HuH-7.5 (cell line): ENCODE data around the gene HACE1.
A peak's percentile ranks its signal among the peaks of the same experiment; 100 is the strongest.
"Not testable (repeated sequence)": the region's sequence is repeated elsewhere in the genome, so short reads cannot be mapped to it uniquely, and the experiment has no call there.

Source experiments
- DNase-seq: peaks from one replicate; pipeline ENCODE4 v3.0.0; 2011; ENCODE audit warnings: low spot score

Gene HACE1, protein sequence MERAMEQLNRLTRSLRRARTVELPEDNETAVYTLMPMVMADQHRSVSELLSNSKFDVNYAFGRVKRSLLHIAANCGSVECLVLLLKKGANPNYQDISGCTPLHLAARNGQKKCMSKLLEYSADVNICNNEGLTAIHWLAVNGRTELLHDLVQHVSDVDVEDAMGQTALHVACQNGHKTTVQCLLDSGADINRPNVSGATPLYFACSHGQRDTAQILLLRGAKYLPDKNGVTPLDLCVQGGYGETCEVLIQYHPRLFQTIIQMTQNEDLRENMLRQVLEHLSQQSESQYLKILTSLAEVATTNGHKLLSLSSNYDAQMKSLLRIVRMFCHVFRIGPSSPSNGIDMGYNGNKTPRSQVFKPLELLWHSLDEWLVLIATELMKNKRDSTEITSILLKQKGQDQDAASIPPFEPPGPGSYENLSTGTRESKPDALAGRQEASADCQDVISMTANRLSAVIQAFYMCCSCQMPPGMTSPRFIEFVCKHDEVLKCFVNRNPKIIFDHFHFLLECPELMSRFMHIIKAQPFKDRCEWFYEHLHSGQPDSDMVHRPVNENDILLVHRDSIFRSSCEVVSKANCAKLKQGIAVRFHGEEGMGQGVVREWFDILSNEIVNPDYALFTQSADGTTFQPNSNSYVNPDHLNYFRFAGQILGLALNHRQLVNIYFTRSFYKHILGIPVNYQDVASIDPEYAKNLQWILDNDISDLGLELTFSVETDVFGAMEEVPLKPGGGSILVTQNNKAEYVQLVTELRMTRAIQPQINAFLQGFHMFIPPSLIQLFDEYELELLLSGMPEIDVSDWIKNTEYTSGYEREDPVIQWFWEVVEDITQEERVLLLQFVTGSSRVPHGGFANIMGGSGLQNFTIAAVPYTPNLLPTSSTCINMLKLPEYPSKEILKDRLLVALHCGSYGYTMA

DNA sequence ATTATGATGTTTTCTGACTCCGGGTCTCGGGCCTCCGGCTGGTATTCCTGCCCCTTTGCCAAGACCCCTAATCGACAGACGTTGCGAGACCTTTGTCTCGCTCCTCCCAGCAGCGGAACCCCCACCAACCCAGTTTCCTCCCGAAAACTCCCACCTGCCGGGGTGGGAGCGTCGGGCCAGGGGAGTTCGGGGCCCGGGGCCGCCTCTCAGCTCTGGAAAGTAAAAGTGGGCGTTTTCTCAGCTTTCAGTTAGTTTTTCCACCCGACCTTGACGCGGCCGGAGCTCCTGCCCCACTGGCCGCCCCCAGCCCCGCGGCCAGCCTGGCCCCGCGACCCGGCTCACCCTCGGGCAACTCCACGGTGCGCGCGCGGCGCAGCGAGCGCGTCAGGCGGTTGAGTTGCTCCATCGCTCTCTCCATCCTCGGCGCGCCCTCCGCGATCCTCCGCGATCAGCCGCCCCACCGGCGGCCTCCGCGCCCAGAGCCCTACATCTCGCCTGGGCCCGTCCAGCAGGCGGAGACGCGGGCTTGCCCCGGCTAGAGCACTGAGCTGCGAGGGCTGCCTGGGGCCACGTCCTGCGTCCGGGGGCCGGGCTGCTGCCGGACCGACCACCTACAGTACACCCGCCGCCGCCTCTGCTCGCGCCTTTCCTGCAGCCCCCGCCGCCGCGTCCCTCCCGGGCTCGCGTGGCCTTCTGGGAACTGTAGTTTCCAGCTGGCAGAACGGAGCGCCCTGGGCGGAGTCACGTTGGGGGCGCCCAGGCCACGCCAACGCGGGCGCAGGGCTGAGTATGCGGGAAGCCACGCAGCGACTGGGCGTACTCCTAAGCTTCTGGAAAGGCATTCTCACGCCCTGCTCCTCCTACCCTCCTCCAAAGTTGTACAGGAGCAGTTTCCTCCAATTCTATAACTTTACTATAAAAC is at the start of gene HACE1:
Gene HACE1 (minus strand): TSS at position 695 of the 922 bp plus-strand sequence. CDS start 277 bp downstream, at position 418.
- DNase-seq: peak; percentile 84

DNA sequence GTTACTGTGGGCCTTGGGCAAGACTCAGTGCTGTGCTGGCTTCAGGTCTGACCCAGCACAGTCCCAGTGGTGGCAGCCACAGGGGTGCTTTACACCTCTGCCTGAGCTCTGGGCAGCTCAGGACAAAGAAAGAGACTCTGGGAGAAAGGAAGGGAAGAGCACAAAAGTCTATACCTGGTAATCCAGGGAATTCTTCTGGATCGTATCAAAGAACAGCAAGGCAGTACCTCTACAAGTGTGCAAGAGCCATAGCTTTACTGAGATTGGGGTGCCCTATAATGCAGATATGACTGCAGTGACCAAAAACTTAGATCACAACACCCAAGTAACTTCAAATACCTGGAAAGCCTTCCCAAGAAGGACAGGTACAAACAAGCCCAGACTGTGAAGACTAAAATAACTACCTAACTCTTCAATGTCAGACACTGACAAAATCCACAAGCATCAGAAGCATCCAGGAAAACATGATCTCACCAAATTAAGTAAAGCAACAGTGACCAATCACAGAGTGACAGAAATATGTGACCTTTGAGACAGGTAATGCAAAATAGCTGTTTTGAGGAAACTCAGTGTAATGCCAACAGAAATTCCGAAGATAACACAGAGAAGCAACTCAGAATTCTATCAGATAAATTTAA is 49.3 kb upstream of the HACE1 start:
- no peak for DNase-seq

DNA sequence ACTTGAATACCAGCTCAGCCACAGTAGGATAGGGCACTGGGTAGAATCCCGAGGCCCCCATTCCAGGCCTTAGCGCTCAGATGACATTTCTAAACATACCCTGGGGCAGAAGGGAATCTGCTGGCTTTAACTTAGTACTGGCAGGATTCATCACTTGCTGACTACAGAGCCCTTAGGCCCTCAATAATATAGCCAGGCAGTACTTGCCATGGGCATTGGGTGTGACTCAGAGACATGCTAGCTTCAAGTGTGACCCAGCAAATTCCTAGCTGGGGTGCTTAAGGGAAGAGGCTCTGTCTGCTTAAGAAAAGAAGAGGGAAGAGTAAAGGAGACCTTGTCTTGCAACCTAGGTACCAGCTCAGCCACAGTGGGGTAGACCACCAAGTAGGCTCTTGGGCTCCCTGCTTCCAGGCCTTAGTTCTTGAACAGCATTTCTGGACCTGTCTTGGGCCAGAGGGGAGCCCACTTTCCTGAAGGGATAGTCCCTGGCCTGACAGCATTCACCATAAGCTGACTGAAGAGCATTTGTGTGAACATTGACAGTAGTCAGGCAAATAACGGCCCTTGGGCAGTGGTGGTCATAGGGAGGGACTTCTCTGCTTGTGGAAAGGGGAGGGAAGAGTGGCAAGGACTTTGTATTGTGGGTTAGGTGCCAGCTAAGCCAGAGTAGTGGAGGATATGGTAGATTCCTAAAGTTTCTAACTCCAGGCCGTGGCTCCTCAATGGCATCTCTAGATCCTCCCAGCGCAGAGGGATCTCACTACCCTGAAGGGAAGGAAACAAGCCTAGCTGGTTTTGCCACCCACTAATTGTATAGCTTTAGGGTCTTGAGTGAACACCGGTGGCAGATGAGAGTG is 48.5 kb upstream of the HACE1 start:
- DNase-seq: no peak

DNA sequence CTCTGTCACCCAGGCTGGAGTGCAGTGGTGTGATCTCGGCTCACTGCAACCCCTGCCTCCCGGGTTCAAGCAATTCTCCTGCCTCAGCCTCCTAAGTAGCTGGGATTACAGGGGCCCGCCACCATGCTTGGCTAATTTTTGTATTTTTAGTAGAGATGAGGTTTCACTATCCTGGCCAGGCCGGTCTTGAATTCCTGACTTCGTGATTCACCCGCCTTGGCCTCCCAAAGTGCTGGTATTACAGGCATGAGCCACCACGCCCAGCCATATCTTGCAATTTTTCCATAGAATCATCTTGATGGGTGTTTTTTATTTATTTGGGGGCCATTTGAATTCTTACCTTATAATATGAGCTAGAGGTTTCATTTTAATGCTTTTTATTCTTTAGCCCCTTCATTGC is 39.2 kb upstream of the HACE1 start:
- not testable (repeated sequence) for DNase-seq

DNA sequence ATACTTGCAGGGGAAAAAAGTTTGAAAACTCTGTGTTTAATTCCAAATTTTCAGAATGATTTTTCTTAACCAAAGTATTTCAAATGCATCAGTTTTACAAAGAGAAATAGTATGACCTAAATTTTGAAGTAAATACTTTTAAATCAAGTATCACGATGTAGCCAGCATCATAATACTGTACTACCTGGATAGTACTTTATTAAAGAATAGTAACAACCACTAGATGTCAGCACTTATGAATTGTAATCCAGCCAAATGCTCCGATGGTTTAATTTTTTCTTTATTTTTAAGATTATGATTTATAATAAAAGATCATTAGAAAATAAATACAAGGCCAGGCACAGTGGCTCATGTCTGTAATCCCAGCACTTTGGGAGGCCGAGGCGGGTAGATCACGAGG is 37.2 kb upstream of the HACE1 start:
- no peak for DNase-seq

DNA sequence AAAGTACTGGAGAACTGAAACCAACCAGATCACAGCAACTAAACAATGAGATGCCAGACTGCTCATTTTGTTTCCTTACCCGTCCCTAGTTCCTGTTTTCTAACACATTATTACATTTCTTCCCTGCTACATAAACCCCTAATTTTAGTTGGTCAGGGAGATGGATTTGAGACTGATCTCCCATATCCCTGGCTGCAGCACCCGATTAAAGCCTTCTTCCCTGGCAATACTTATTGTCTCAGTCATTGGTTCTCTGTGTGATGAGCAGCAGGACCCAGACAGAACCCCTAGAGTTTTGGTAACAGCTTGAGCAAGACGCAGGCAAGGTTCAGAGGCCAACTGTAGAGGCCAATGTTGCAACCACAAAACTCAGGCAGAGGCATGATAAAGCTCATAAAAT is 28.3 kb upstream of the HACE1 start:
- no peak for DNase-seq

DNA sequence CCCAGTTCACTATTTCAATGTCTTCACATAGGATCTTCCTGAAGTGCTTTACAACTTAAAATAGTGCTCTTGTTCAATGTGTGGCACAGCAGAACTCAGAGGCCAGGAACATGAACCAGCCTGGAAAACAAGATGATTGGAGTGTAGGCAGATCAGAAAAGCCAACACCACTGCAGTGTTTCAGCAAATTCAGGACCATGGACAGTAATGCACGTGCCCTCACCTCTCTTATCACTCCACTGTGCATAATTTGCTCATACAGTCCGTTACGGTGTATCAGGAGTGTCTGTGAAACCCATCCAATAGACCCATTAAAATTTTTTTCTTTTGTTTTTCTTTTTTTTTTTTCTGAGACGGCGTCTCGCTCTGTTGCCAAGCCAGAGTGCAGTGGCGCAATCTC is 27.6 kb upstream of the HACE1 start:
- DNase-seq: peak; percentile 15

DNA sequence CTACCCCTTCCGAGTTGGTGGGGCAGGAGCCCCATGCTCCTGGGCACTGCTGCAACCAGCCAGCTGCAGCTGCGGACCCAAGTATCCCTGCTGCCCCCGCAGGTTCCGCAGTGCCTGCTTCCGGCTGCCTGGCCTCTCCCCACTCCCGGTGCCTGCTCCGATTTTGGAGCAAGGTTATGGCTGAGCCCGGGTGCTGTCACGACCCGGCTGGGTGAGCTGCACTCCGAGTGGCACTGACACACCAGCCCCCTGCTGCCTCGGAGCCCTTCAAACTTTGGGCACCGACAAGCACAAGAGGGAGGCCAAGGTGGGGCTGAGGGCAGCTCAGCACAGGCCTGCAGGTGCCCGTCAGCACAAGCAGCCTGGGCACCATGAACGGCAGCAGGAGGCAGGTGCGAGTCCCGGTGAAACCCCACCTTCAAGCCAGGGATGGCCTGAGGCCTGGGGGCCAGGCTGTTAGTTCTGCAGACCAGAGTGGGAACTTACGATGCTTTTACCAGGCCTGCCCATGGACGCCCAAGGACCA is 25.9 kb upstream of the HACE1 start:
- DNase-seq: no peak

DNA sequence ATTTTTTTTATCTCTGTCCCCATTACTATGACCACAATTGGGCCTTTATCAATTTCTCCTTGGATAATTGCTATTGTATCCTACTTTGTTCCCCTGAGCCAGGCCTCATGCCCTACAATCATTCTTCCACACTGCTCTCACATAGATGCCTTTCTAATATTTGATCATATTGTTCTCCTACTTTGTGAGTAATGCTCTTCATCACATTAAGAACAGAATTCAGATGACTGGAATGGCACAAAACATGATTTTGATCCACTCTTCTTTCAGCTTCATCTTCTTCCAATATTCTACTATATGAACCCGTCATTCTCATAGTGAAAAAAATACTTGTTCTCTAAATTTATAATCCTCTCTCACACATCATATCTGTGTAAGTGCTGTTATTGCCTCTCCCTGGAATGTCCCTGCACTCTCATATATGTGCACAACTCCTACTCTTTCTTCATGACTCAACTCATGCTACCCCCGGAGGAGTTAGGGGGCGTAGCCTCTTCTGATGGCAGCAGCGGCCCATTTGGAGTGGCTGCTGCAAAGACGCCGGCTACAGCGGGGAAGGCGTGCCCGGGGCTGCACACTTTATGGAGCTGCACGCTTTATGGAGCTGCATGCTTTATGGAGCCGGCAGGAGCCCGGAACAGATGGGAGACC is 25.3 kb upstream of the HACE1 start:
- DNase-seq: no peak

DNA sequence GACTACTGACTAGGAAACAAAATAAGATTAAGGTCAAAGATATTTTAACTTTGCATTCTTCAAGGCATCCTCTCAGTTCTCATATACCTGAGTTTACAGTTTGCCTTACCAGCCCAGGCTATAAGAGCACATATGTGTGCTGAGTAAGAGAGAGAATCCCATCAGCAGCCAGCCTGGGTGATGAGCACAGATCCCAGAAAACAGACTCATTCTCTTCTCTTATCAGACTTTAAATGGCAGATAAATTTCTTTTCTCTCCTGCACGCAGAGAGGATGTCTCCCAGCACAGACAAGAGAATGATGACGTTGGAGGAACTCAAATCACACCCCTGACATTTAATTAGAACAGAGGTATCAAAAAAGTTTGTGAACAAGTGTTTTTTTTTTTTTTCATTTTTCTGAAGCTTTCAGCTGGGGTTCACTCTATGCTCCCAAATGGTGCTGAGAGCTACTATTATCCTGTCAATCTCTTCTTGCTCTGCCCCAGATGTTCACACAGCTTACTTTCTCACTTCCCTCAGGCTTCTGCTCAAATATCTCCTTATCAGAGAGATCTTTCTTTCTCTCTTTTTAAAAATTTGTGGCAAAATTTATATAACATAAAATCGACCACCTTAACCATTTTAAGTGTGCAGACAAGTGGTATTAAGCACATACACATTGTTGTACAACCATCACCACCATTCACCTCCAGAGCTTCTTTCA is 22.4 kb upstream of the HACE1 start:
- DNase-seq: no peak

DNA sequence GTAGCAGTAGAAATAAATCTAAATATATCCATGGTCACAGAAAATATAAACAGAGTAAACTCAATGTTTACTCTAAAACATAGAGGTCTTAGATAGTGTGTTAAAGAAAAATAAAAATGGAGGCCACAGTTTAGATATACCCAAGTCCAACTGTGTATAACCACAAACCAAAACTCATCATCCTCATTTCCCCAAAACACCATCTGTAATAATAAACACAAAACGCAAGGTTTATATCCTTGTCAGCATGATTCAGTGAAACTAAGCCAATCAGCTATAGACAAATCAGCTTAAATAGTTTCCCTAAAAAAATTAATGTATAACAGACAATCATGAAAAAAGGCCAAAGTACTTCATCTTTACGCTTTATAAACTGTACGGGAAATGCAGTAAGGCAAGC is 2.7 kb upstream of the HACE1 start:
- no peak for DNase-seq

DNA sequence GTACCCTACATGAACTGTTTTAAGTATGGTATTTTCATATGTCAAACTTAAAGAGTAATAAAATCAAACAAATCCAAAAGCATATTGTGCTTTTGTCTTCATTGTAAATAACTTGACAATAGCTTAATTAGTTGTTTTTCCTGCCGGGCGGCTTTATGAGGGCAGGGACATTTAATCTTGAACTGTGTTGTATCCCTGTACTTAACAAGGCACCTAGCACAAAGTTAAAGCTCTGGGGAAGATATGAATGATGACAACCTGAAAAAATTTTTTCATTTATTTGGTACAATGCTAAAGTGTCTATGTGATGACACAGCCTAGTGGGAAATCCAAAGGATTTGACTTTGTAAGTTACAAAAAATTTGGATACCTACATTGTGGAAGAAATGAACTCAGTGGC is 502 bp upstream of the HACE1 start:
- no peak for DNase-seq

DNA sequence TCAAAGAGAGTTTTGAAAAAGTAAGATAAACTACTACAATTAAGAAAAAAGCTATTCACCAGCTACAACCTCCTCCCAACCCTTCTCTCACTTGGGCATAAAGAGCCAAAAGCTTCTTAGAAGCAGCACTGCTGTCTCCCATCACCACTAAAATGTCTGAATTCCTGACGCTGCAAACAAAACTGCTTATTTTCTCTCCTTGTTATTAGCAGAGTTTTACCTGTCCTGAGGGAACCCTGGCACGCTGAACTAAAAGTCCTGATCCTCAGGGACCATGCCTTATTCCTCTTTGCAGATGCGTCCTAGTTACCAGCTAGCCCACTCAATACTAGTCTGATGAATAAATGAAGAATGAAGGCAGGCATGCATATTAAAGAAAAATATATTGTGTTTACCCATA is 1.1 kb downstream of the HACE1 start:
- DNase-seq: peak; percentile 20

DNA sequence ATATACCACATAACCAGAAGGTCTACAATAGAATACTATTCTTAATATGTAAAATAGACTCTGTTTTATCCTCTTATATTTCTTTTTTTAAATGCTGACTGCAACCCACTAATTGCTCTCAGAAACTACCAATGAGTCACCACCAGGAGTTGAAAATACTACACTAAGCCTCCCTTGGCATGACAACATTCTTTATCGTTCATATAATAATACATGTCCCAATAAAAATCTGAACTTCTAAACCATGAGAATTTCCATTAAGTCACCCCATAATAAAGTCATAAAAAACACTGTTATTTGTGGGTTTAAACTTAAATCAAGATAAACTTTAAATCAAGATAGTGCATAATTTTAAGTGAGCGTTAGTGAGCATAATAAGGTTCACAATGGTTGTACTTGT is 4.2 kb downstream of the HACE1 start:
- DNase-seq: no peak

DNA sequence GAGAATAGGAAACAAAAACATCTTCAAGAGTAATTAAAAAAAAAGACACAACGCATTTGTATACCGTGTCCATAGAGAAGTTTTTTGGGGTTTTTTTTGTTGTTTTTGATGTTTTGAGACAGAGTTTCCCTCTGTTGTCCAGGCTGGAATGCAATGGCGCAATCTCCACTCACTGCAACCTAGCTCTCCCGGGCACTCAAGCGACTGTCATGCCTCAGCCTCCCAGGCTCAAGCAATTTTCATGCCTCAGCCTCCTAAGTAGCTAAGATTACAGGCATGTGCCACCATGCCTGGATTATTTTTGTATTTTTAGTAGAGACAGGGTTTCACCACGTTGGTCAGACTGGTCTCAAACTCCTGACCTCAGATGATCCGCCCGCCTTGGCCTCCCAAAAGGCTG is 12.0 kb downstream of the HACE1 start:
- DNase-seq: not testable (repeated sequence)

DNA sequence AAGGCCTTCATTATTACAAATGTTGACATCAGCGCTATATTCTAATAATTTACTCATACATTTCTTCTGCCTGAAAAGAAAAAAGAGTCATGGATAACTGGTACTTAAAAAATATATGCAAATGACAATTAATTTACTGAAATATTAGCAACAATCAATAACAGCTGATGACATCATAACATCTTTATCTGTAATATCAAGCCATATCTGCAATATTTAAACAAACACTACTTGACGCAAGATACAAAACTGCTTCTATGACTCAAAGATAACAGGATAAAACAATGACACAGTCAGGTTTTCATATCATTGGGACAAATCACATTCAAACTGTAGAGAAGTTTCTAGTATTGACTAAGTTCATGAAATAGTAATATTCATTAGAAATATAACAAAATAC is 16.5 kb downstream of the HACE1 start:
- DNase-seq: no peak

DNA sequence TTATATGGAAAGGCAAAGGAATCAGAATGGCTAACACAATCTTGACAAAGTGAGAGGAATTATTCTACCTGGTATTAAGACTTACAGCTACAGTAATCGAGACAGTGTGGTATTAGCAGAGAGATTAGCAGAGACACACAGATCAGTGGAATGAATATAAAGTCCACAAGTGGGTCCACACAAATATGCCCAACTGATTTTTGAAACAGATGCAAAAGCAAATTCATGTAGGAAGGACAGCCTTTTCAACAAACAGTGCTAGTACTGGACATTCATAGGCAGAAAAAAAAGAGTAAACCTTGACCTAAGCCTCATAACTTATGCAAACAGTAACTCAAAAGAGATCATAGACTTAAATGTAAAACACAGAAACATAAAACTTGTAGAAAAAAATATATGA is 22.6 kb downstream of the HACE1 start:
- DNase-seq: no peak

DNA sequence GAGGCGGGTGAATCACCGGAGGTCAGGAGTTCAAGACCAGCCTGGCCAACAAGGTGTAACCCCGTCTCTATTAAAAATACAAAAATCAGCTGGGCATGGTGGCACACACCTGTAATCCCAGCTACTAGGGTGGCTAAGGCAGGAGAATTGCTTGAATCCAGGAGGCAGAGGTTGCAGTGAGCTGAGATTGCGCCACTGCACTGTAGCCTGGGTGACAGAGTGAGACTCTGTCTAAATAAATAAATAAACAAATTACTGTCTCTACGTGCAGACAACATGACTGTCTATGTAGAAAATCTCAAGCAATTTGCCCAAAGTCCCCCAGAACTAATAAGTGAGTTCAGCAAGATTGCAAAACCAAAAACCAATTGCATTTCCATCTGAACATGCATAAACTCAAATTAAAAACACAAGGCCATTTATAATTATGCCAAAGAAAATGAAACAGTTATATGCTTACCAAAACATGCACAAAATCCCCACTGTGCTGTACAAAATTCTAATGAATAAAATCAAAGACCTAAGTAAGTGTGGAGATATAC is 23.2 kb downstream of the HACE1 start:
- not testable (repeated sequence) for DNase-seq

DNA sequence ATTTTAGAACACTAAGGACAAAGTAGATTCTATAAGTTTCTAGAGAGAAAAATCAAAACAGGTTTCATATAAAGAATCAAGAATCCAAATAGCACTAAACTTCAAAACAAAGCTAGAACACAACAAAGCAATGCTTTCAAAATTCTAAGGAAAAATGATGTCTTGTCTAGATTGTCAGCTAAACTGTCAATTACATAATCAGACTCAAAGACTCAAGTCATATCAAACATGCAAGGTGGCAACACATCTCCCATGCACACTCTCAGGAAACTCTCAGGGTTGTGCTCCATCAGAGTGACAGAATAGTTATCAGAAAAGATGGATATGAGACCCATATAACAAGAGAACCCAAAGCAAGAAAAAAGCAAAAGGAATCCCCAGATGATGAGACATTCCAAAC is 23.9 kb downstream of the HACE1 start:
- no peak for DNase-seq
